Naive B cell (primary cell): ENCODE data around the gene CCDC136. TPM values are rescaled to one million over a fixed set of nuclear protein-coding genes. Genes with fewer than 3 reads are reported as not detected.
A peak's percentile ranks its signal among the peaks of the same experiment; 100 is the strongest.

Experiments
- ATAC-seq, 2 donors: fragments of 150-1000 bp; cut with Tn5 transposase; 2 replicates each; pipeline ENCODE4 v1.10.0; 2021; ENCODE audit warnings: low read depth in 2 of 2, mild to moderate bottlenecking in 2 of 2, moderate library complexity in 2 of 2
- DNase-seq: peaks from one replicate; pipeline ENCODE4 v3.0.0; 2022
- H3K27ac Mint-ChIP-seq, 6 donors: one replicate each; pipeline ENCODE4 v1.8.0; 2020 to 2022; ENCODE audit warnings: mild to moderate bottlenecking in 6 of 6, mixed read lengths in 6 of 6, moderate library complexity in 5 of 6, inconsistent platforms in 2 of 6
- H3K27me3 Mint-ChIP-seq, 3 donors: one replicate each; pipeline ENCODE4 v1.8.0; 2021 to 2022; ENCODE audit warnings: mixed read lengths in 3 of 3, mild to moderate bottlenecking in 1 of 3
- H3K36me3 Mint-ChIP-seq, 2 donors: one replicate each; pipeline ENCODE4 v1.8.0; 2020 to 2022; ENCODE audit warnings: mixed read lengths in 2 of 2, inconsistent platforms in 1 of 2, mild to moderate bottlenecking in 1 of 2
- H3K4me1 Mint-ChIP-seq, 3 donors: one replicate each; pipeline ENCODE4 v1.8.0; 2020 to 2022; ENCODE audit warnings: mixed read lengths in 3 of 3, inconsistent platforms in 1 of 3, mild to moderate bottlenecking in 1 of 3, moderate library complexity in 1 of 3
- H3K4me3 Mint-ChIP-seq, 8 donors: one replicate each; pipeline ENCODE4 v1.8.0; 2020 to 2022; ENCODE audit warnings: mild to moderate bottlenecking in 8 of 8, mixed read lengths in 8 of 8, moderate library complexity in 8 of 8, inconsistent platforms in 2 of 8
- H3K9me3 Mint-ChIP-seq, 7 donors: one replicate each; pipeline ENCODE4 v1.8.0; 2020 to 2022; ENCODE audit warnings: mixed read lengths in 7 of 7, mild to moderate bottlenecking in 5 of 7, inconsistent platforms in 2 of 7, moderate library complexity in 1 of 7
- polyA plus RNA-seq, 6 donors: library from polyadenylated mRNA; unstranded; fragments of 300-500 nt; fragmentation: Illumina TruSeq; gene quantifications; one replicate each; pipeline ENCODE4 v1.2.3, GENCODE V29; 2021; ENCODE audit warnings: low read depth in 6 of 6

The CCDC136 gene
- polyA plus RNA-seq, 6 donors from 2014 or later: 0.08 to 0.38 (median 0.34) TPM; not detected in 3

DNA sequence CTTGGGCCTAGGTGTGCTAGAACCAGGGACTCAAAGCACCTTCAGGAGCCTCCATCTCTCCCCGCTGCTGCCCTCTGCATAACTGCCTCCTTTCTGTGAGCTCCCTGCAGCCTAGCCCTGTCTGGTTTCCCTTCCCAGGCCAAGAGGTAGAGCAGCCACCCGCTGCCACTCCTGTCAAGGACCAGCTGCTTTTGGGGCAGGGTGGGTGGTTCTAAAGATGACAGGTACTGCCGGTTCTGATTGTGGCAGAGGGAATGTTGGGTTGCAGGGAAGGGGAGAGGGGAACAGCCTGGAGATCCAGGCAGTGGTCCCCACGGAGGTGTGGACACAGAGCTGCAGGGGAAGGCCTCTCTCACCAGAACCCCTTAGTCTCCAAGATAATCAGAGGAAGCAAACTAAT is 34.7 kb downstream of the CCDC136 start:
- Mint-ChIP-seq H3K27ac (no peak overlapping the region), H3K9me3 (no peaks in the 10 kb centered on the region), H3K4me1 (peaks cover 11 to 23% (median 18%) of the 10 kb centered on the region in 3 donors), H3K36me3 (no peaks in the 10 kb centered on the region), H3K4me3 (no peak overlapping the region), H3K27me3 (peaks cover 45 to 59% (median 53%) of the 10 kb centered on the region in 3 donors)
- no peak for DNase-seq
- ATAC-seq: no peak

GRCh38 chr7:128826916-128827247 is 35.1 kb downstream of the CCDC136 start:
- peaks cover 45 to 62% (median 54%) of the 10 kb centered on the region in 3 donors for H3K27me3 Mint-ChIP-seq
- H3K4me1 Mint-ChIP-seq: peaks cover 14 to 25% (median 21%) of the 10 kb centered on the region in 3 donors
- no peak overlapping the region for H3K27ac Mint-ChIP-seq
- ATAC-seq (no peak), DNase-seq (no peak)
- no peaks in the 10 kb centered on the region for H3K9me3 Mint-ChIP-seq
- H3K36me3 Mint-ChIP-seq: no peaks in the 10 kb centered on the region
- H3K4me3 Mint-ChIP-seq: no peak overlapping the region

DNA sequence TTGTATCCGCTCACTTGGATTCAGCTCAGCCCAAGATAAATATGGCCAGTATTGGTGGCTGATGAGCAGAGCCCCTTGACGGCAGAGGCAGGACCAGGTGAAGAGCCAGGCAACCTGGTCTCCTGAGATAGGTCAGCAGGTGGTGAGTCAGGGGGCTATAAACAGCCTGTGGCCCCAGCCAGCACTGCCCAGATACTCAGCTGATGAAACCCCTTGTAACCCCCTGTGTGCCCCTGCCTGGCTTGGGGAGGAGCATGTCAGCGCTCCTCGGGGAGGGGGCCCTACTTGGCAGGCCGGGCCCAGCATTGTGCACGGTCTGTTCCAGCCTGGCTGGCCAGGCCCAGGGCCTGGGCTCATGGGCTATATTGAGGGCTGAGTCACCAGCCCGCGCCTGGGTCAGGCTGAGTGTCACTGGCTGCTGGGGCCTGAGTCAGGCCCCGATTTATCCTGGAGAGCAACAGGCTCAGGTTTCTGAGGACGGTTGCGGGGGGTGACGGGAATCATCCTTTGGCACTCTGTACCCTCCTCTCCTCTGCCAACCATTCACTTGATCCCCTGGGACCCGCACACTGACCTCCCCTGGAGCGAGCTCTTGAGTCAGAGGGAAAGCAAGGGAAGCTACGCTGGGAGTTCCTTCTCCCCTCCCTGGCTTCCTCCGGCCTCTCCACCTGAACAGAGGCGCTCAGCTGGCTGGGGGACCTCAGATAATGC is 35.6 kb downstream of the CCDC136 start:
- no peak overlapping the region for H3K27ac Mint-ChIP-seq
- H3K36me3 Mint-ChIP-seq: no peaks in the 10 kb centered on the region
- no peak overlapping the region for H3K4me3 Mint-ChIP-seq
- H3K9me3 Mint-ChIP-seq: no peaks in the 10 kb centered on the region
- DNase-seq (no peak), ATAC-seq (no peak)
- H3K4me1 Mint-ChIP-seq: peaks cover 15 to 30% (median 26%) of the 10 kb centered on the region in 3 donors
- H3K27me3 Mint-ChIP-seq: peaks cover 45 to 67% (median 54%) of the 10 kb centered on the region in 3 donors

GRCh38 chr7:128827971-128828711 is 36.4 kb downstream of the CCDC136 start:
- no peak for ATAC-seq
- no peaks in the 10 kb centered on the region for H3K9me3 Mint-ChIP-seq
- peaks cover 15 to 31% (median 27%) of the 10 kb centered on the region in 3 donors for H3K4me1 Mint-ChIP-seq
- H3K4me3 Mint-ChIP-seq: peak overlapping the region in 3 of 8 donors; percentile 20 to 48 (median 24)
- H3K27me3 Mint-ChIP-seq: peaks cover 43 to 73% (median 54%) of the 10 kb centered on the region in 3 donors
- DNase-seq: no peak
- no peaks in the 10 kb centered on the region for H3K36me3 Mint-ChIP-seq
- H3K27ac Mint-ChIP-seq: peak overlapping the region in 1 of 6 donors; percentile 37

DNA sequence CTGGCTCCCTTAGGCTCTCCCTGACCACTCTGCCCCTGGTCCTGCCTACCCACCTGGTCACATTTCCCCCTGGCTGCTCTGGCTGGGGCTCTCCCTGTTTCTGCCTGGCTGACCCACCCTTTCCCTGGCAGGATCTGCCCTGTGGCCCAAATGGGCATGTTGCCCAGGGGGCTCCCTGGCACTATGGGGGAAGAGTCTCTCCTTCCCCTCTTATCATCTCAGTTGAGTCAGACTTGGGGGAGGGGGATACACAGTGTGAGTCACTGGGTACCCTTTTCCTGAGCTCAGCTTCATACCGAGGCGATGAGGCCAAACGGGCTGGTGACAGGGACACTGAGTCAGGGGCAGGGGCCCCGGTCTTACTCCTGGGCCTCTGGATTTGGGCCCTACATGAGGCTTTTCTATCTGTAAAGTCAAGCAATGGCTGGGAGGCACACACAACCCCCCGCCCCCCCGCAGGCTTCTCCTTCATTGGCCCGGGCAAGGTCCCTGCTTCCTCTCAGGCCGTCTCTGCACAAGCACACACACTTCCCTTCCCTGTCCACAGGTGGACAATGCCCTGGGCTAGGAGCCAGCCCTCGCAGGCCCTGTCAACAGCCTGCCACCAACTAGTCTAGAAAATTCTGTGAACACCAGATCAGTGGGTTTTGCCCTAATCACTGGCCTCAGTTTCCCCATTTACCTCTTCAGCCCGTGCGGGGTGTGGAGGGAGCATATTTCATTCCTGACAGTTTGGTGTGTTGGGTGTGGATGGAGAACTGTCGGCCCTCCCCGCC is 37.8 kb downstream of the CCDC136 start:
- Mint-ChIP-seq H3K9me3 (no peaks in the 10 kb centered on the region), H3K4me3 (peak overlapping the region; percentile 22 to 85 (median 70)), H3K36me3 (no peaks in the 10 kb centered on the region), H3K27me3 (peaks cover 32 to 78% (median 54%) of the 10 kb centered on the region in 3 donors), H3K27ac (peak overlapping the region in 2 of 6 donors; percentile 75 to 89), H3K4me1 (peaks cover 15 to 31% (median 27%) of the 10 kb centered on the region in 3 donors)
- ATAC-seq (no peak), DNase-seq (no peak)

DNA sequence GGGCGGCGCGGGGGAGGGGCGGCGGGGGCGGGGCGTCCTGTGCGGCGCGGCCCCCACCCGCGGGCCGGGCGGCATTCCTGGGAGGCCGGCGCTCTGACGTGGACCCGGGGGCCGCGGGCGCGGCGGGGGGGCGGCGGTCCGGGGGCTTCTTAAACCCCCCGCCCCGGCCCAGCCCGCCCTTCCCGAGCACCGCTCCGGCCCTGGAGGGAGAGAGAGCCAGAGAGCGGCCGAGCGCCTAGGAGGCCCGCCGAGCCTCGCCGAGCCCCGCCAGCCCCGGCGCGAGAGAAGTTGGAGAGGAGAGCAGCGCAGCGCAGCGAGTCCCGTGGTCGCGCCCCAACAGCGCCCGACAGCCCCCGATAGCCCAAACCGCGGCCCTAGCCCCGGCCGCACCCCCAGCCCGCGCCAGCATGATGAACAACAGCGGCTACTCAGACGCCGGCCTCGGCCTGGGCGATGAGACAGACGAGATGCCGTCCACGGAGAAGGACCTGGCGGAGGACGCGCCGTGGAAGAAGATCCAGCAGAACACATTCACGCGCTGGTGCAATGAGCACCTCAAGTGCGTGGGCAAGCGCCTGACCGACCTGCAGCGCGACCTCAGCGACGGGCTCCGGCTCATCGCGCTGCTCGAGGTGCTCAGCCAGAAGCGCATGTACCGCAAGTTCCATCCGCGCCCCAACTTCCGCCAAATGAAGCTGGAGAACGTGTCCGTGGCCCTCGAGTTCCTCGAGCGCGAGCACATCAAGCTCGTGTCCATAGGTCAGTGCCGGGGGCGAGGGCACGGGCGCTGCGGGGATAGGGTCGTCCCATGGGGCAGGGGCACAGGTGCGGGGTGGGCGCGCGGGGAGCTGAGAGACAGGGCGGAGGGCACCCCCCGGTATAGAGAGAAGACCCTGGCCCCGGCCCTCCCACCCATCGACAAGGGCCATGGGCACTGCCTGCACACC is 38.7 kb downstream of the CCDC136 start, which contains the start of gene FLNC:
TSS of gene FLNC (plus strand) at position 176 of the 947 bp plus-strand sequence. CDS start at position 408, 232 bp downstream.
- H3K27ac Mint-ChIP-seq: peak within 1 kb of the TSS in 3 of 6 donors; percentile 69 to 89 (median 75)
- no peaks in the 10 kb centered on the region for H3K9me3 Mint-ChIP-seq
- ATAC-seq (peak; percentile 64 to 70), DNase-seq (peak; percentile 50)
- no peaks in the 10 kb centered on the region for H3K36me3 Mint-ChIP-seq
- peak within 1 kb of the TSS; percentile 56 to 91 (median 84) for H3K4me3 Mint-ChIP-seq
- H3K27me3 Mint-ChIP-seq: peaks cover 32 to 86% (median 54%) of the 10 kb centered on the region in 3 donors
- H3K4me1 Mint-ChIP-seq: peaks cover 15 to 31% (median 27%) of the 10 kb centered on the region in 3 donors

DNA sequence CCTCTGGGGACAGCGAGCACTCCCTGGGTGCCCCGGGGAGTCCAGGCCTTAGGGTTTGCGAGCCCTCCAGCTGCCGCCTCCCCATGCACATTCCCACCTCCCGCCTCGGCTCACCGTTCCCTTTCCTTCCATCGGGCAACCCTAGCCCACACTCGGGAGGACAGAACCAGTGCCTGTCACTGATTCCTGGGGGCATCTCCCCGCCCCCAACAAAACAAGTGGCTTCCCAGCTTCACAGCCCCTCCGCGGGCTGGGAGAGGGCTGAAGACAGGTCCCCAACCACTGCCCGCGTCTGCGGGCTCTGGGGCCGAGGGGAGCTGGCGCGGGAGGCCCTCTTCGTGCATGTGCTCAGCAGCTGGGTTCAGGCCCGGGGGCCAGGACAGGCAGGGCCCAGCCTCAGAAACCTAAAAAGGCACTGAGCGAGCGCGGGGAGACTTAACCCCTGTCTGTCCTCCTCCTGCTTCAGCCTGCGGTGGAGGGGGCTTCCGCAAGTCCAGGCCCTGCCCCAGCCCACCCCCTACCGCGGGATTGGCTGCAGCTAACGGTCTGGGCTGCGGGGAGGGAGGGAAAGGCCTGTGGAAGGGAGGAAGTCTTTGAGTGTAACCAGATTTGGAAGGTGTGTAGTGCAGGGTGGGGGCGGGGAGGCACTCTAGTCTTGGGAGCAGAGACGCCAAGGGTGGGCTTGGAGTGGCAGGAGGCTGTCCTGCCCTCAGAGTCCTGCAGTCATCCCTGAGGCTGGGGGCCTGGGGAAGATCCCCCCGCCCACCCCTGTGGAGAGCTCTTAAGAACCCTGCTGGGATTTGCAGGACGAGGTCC is 39.6 kb downstream of the CCDC136 start:
- DNase-seq: peak; percentile 14
- peaks cover 28 to 80% (median 47%) of the 10 kb centered on the region in 3 donors for H3K27me3 Mint-ChIP-seq
- H3K36me3 Mint-ChIP-seq: no peaks in the 10 kb centered on the region
- H3K4me3 Mint-ChIP-seq: peak overlapping the region in 7 of 8 donors; percentile 52 to 90 (median 79)
- no peak overlapping the region for H3K27ac Mint-ChIP-seq
- peaks cover 15 to 31% (median 27%) of the 10 kb centered on the region in 3 donors for H3K4me1 Mint-ChIP-seq
- ATAC-seq: peak; percentile 29 to 40
- no peaks in the 10 kb centered on the region for H3K9me3 Mint-ChIP-seq

- Mint-ChIP-seq H3K4me3 (peak overlapping the region in 6 of 8 donors; percentile 52 to 79 (median 63)), H3K27me3 (peaks cover 22 to 76% (median 38%) of the 10 kb centered on the region in 3 donors), H3K36me3 (no peaks in the 10 kb centered on the region), H3K27ac (no peak overlapping the region), H3K4me1 (peaks cover 15 to 31% (median 27%) of the 10 kb centered on the region in 3 donors), H3K9me3 (no peaks in the 10 kb centered on the region)
- ATAC-seq: no peak
- no peak for DNase-seq
These were observed 40.5 kb downstream of the CCDC136 start for GRCh38 chr7:128831994-128832879.

DNA sequence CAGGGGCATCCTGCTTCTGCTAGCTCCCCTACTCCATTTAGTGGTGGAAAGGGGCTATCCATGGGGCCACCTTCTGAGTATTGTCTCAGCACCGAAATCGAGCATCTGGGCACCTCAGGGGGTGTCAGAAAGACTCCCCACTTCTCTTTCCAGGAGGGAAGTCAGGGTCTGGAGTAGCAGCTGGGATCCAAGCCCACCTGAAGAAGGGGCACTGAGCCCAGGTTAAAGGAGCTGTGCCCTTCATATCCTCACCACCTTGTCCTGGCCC is 41.0 kb downstream of the CCDC136 start:
- H3K36me3 Mint-ChIP-seq: no peaks in the 10 kb centered on the region
- ATAC-seq: no peak
- peaks cover 15 to 31% (median 27%) of the 10 kb centered on the region in 3 donors for H3K4me1 Mint-ChIP-seq
- no peak overlapping the region for H3K27ac Mint-ChIP-seq
- H3K4me3 Mint-ChIP-seq: no peak overlapping the region
- DNase-seq: no peak
- peaks cover 22 to 70% (median 32%) of the 10 kb centered on the region in 3 donors for H3K27me3 Mint-ChIP-seq
- H3K9me3 Mint-ChIP-seq: no peaks in the 10 kb centered on the region

GRCh38 chr7:128833148-128833945 is 41.6 kb downstream of the CCDC136 start:
- Mint-ChIP-seq H3K4me1 (peaks cover 15 to 31% (median 27%) of the 10 kb centered on the region in 3 donors), H3K4me3 (no peak overlapping the region)
- no peak for DNase-seq

More at GRCh38 chr7:128833148-128833945, 41.6 kb downstream of the CCDC136 start:
- ATAC-seq: no peak
- H3K9me3 Mint-ChIP-seq: no peaks in the 10 kb centered on the region
- peak overlapping the region in 1 of 6 donors; percentile 38 for H3K27ac Mint-ChIP-seq
- H3K27me3 Mint-ChIP-seq: peaks cover 18 to 65% (median 27%) of the 10 kb centered on the region in 3 donors
- H3K36me3 Mint-ChIP-seq: no peaks in the 10 kb centered on the region
